ENCODE results near the gene STAT5B. TPM values are rescaled to one million over a fixed set of nuclear protein-coding genes. Genes with fewer than 3 reads are reported as not detected.

The STAT5B gene
- total and polyA plus RNA-seq, 2 of the 8 experiments (the other 6 are each of a cell fraction or from before 2014, with no cell fraction given) = 35.3 to 52.6 TPM

DNA sequence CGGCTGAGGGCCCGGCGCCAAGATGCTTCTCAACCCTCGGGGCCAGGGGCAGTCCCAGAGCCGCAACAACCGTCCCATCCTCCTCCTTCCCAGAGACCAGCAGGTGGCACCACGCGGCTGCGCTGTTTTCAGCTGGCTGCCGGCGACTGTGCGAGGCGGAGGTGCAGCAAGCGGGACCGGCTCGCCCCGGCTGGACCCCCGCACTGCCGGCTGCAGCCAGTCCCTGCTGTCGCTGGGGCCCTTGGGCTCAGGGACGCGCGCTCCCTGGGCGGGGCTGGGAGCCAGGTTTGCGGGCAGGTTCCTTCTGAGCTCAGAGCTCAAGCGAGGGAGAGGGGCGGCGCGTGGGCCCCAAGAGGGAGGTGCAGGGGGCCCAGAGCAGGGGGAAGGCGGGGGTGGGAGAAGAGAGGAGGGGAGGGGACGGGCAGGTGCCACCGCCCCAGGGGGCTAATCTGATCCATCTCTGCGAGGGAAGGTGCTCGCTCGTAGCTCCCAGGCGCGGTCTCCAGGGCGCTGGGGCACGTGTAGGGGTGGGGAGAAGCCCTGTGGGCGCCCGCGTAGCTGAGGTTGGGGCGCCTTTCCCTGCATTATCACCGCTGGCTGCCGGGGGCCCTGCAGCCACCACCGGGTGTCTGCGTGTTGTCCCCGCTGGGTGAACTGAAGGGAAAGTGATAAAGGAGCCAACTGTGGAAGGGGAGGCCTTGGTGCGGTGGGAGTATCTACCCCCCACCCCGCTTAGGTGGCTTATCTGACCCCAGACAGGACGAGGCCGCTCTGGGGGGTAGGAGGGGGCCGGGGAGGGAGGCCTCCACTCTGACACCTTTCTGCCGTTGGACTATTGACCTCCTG lies 36.3 kb upstream of the STAT5B start (continued):
- TF ChIP-seq, protein P1, sequence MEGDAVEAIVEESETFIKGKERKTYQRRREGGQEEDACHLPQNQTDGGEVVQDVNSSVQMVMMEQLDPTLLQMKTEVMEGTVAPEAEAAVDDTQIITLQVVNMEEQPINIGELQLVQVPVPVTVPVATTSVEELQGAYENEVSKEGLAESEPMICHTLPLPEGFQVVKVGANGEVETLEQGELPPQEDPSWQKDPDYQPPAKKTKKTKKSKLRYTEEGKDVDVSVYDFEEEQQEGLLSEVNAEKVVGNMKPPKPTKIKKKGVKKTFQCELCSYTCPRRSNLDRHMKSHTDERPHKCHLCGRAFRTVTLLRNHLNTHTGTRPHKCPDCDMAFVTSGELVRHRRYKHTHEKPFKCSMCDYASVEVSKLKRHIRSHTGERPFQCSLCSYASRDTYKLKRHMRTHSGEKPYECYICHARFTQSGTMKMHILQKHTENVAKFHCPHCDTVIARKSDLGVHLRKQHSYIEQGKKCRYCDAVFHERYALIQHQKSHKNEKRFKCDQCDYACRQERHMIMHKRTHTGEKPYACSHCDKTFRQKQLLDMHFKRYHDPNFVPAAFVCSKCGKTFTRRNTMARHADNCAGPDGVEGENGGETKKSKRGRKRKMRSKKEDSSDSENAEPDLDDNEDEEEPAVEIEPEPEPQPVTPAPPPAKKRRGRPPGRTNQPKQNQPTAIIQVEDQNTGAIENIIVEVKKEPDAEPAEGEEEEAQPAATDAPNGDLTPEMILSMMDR (IDR thresholded peaks at IDR 0.05; ENCODE audit: control extremely low read depth in 1 of 3, insufficient read depth in 1 of 3, low read depth in 1 of 3, low read length in 3 of 3) = peak; percentile 67 to 81 (median 74)
- no peak for TF ChIP-seq CEBPB (IDR thresholded peaks at IDR 0.05; ENCODE audit: low read depth, low read length)
- no peak for TF ChIP-seq SRF (IDR thresholded peaks at IDR 0.05; ENCODE audit: low read depth, low read length)
- TF ChIP-seq BCL11A (IDR thresholded peaks at IDR 0.05; ENCODE audit: low read depth in 2 of 2, low read length in 2 of 2) = no peak
- no peak for TF ChIP-seq CHD1 (IDR thresholded peaks at IDR 0.05; ENCODE audit: low read depth, low read length)
- no peak for TF ChIP-seq KDM5A (IDR thresholded peaks at IDR 0.05; ENCODE audit: low read length)
- peak; percentile 13; the same call in 1 of the 2 replicates for TF ChIP-seq TBP (IDR thresholded peaks at IDR 0.05; ENCODE audit: low read depth, low read length)
- TF ChIP-seq SP4 (IDR thresholded peaks at IDR 0.05; ENCODE audit: low read length) = 0 out of 2 replicates have a peak, but pooled peaks have one; percentile 49
- no peak for TF ChIP-seq KDM4A (IDR thresholded peaks at IDR 0.05; ENCODE audit: low read depth, low read length, severe bottlenecking)
- peak; percentile 24 for TF ChIP-seq NANOG (IDR thresholded peaks at IDR 0.05; ENCODE audit: insufficient read depth, low read depth, low read length, poor library complexity, severe bottlenecking)

Data from H1 (cell line).